Nucleus accumbens (tissue), 56 donors: ENCODE measurements around the gene DBNL.

Experiments
- DNase-seq, 56 donors: peaks; one replicate each; lab custom pipeline; 2025; lab: John Stamatoyannopoulos, UW

Gene DBNL

GRCh38 chr7:44060091-44060947, 15.8 kb downstream of the DBNL start:
- DNase-seq, result no peak

GRCh38 chr7:44060948-44061644, 16.6 kb downstream of the DBNL start:
- no peak for DNase-seq

GRCh38 chr7:44061645-44062179, 17.2 kb downstream of the DBNL start:
- DNase-seq, result no peak

GRCh38 chr7:44062180-44062902, 17.8 kb downstream of the DBNL start:
- DNase-seq, result no peak

GRCh38 chr7:44062903-44063295, 18.4 kb downstream of the DBNL start:
- DNase-seq, result no peak

GRCh38 chr7:44063547-44063893, 19.0 kb downstream of the DBNL start:
- no peak for DNase-seq

- DNase-seq, result no peak
Measured at GRCh38 chr7:44063894-44064651, 19.6 kb downstream of the DBNL start.

- DNase-seq, result no peak
Measured at GRCh38 chr7:44064791-44065430, 20.4 kb downstream of the DBNL start.

- DNase-seq, result peak in 42 of 56 donors; percentile 20 to 77 (median 53)
Measured at GRCh38 chr7:44065431-44066110, 21.1 kb downstream of the DBNL start, which contains the start of gene PGAM2. Gene PGAM2 (minus strand): TSS chr7:44065567. CDS start chr7:44065529, 38 bp downstream.

GRCh38 chr7:44066111-44066460, 21.6 kb downstream of the DBNL start:
- DNase-seq, result no peak

- DNase-seq, result no peak
Measured at GRCh38 chr7:44066494-44067063, 22.1 kb downstream of the DBNL start.

- no peak for DNase-seq
Measured at GRCh38 chr7:44067064-44067951, 22.8 kb downstream of the DBNL start.

GRCh38 chr7:44068054-44068453, 23.6 kb downstream of the DBNL start:
- no peak for DNase-seq

- no peak for DNase-seq
Measured at GRCh38 chr7:44071726-44072363, 27.3 kb downstream of the DBNL start.

GRCh38 chr7:44072364-44073231, 28.1 kb downstream of the DBNL start:
- peak in 25 of 56 donors; percentile 11 to 72 (median 32) for DNase-seq

- DNase-seq, result peak in 48 of 56 donors; percentile 26 to 89 (median 57)
Measured at GRCh38 chr7:44073664-44074348, 29.3 kb downstream of the DBNL start.
